Osteocyte (in vitro differentiated cells): Measurements from ENCODE around the gene KRTAP17-1. TPM values are rescaled to one million over a fixed set of nuclear protein-coding genes. Genes with fewer than 3 reads are reported as not detected.
"Not testable (repeated sequence)": the region's sequence is repeated elsewhere in the genome, so short reads cannot be mapped to it uniquely, and the experiment has no call there.

Experiments used
- DNase-seq: peaks from one replicate; pipeline ENCODE4 v3.0.0; 2021; ENCODE audit warnings: mixed read lengths; ENCODE audit not compliant: unreplicated experiment; ENCODE audit errors: extremely low spot score
- H3K27ac Mint-ChIP-seq: one replicate; pipeline ENCODE4 v1.8.0; 2021; ENCODE audit warnings: mild to moderate bottlenecking, mixed read lengths; ENCODE audit not compliant: unreplicated experiment
- H3K27me3 Mint-ChIP-seq: one replicate; pipeline ENCODE4 v1.8.0; 2021; ENCODE audit warnings: mixed read lengths; ENCODE audit not compliant: unreplicated experiment
- H3K36me3 Mint-ChIP-seq: one replicate; pipeline ENCODE4 v1.8.0; 2021; ENCODE audit warnings: mixed read lengths; ENCODE audit not compliant: unreplicated experiment
- H3K4me1 Mint-ChIP-seq: one replicate; pipeline ENCODE4 v1.8.0; 2021; ENCODE audit warnings: mixed read lengths; ENCODE audit not compliant: unreplicated experiment
- H3K4me3 Mint-ChIP-seq: one replicate; pipeline ENCODE4 v1.8.0; 2021; ENCODE audit warnings: mild to moderate bottlenecking, moderate library complexity, mixed read lengths; ENCODE audit not compliant: unreplicated experiment
- H3K9me3 Mint-ChIP-seq: one replicate; pipeline ENCODE4 v1.8.0; 2021; ENCODE audit warnings: mixed read lengths; ENCODE audit not compliant: unreplicated experiment
- CTCF ChIP-seq: fragments of 200-600 bp; sonication (generic); IDR thresholded peaks from 2 replicates; pipeline ENCODE4 v1.5.0; 2021; ENCODE audit warnings: antibody characterized with exemption, mild to moderate bottlenecking, moderate library complexity
- total RNA-seq: library from RNA; stranded (reverse); gene quantifications from 2 replicates; pipeline ENCODE4 v1.2.1, GENCODE V29; 2021

KRTAP17-1 gene
- total RNA-seq, 1 donor from 2014 or later = not detected

GRCh38 chr17:41284546-41284945, 31.0 kb downstream of the KRTAP17-1 start:
- TF ChIP-seq CTCF = no peak
- H3K4me3 Mint-ChIP-seq = no peak overlapping the region
- H3K27ac Mint-ChIP-seq = no peak overlapping the region

GRCh38 chr17:41284043-41284442, 31.5 kb downstream of the KRTAP17-1 start:
- no peak for TF ChIP-seq CTCF
- no peak for DNase-seq
- Mint-ChIP-seq H3K36me3 (no peaks in the 10 kb centered on the region), H3K27ac (no peak overlapping the region), H3K4me1 (peaks cover 15% of the 10 kb centered on the region), H3K27me3 (no peaks in the 10 kb centered on the region), H3K4me3 (no peak overlapping the region), H3K9me3 (peaks cover 4% of the 10 kb centered on the region)

More at GRCh38 chr17:41284546-41284945, 31.0 kb downstream of the KRTAP17-1 start:
- H3K9me3 Mint-ChIP-seq = peaks cover 4% of the 10 kb centered on the region
- peaks cover 15% of the 10 kb centered on the region for H3K4me1 Mint-ChIP-seq
- DNase-seq = no peak
- H3K27me3 Mint-ChIP-seq = no peaks in the 10 kb centered on the region
- H3K36me3 Mint-ChIP-seq = no peaks in the 10 kb centered on the region

DNA sequence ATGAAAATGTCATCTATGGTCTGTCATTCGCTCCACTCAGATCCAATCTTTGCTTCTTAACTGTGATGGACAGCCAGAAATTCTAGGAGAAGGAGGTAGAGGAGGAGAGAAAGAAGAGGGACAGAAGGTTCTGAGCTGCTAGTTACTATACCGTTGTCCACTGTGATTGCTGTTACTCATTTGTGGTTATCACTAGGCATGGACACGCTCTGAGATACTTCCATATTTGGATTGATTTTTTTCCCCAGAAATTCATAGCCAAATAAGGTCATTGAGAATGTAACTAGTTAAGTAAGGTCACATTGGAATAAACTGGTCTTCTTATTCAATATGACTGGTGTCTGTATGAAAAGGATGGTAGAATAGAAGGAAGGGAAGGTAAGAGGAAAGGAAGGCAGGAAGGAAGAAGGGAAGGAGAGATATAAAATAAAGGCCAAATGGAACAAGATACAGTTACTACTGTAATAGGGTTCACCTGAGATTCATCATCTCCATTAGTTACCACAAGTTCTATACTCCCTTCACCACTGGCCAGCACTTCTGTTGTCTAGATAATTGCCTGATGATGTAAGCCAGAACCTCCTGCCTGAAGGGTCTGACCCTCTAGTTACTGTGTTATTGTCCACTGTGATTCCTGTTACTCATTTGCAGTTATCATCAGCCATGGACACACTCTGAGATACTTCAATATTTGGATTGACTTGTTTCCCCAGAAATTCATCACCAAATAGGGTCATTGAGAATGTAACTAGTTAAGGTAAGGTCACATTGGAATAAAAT, 37.1 kb downstream of the KRTAP17-1 start:
- Mint-ChIP-seq H3K36me3 (no peaks in the 10 kb centered on the region), H3K27me3 (peaks cover 2% of the 10 kb centered on the region), H3K4me1 (no peaks in the 10 kb centered on the region), H3K27ac (no peak overlapping the region), H3K4me3 (no peak overlapping the region), H3K9me3 (peaks cover 4% of the 10 kb centered on the region)
- no peak for TF ChIP-seq CTCF
- DNase-seq = no peak

GRCh38 chr17:41275648-41276190, 39.8 kb downstream of the KRTAP17-1 start, which contains the start of gene KRTAP9-7:
Gene KRTAP9-7 (plus strand): TSS chr17:41275698. CDS start chr17:41275698, 0 bp downstream.
- H3K27ac Mint-ChIP-seq, H3K27me3 Mint-ChIP-seq, H3K9me3 Mint-ChIP-seq, H3K4me3 Mint-ChIP-seq, H3K4me1 Mint-ChIP-seq, DNase-seq, H3K36me3 Mint-ChIP-seq: not testable (repeated sequence)

- no peaks in the 10 kb centered on the region for H3K36me3 Mint-ChIP-seq
- H3K4me1 Mint-ChIP-seq = no peaks in the 10 kb centered on the region
- TF ChIP-seq CTCF = no peak
- no peaks in the 10 kb centered on the region for H3K9me3 Mint-ChIP-seq
- H3K27ac Mint-ChIP-seq = no peak overlapping the region
- no peak overlapping the region for H3K4me3 Mint-ChIP-seq
- DNase-seq = no peak
- peaks cover 2% of the 10 kb centered on the region for H3K27me3 Mint-ChIP-seq
These were observed 43.7 kb downstream of the KRTAP17-1 start for GRCh38 chr17:41271858-41272257.

- not testable (repeated sequence) for H3K27ac Mint-ChIP-seq, H3K9me3 Mint-ChIP-seq, H3K4me1 Mint-ChIP-seq, H3K36me3 Mint-ChIP-seq, H3K4me3 Mint-ChIP-seq, DNase-seq, H3K27me3 Mint-ChIP-seq
These were observed 44.2 kb downstream of the KRTAP17-1 start for GRCh38 chr17:41271323-41271722.
